D721Med (cell line): ENCODE data around the gene TOM1L2.

Experiments used
- DNase-seq: peaks from one replicate; pipeline ENCODE4 v3.0.0; 2011; ENCODE audit warnings: low spot score; ENCODE audit not compliant: insufficient read length
- FAIRE-seq: peaks from 2 replicates; lab custom pipeline; 2011; peaks lifted over from hg19 to GRCh38; lab: Jason Lieb, UNC
- TF ChIP-seq, protein P1 (sequence below): IDR thresholded peaks from 2 replicates; pipeline ENCODE4 v1.5.1; 2012; ENCODE audit warnings: mild to moderate bottlenecking, control low read depth; ENCODE audit not compliant: insufficient read depth; ENCODE audit errors: missing control alignments

TOM1L2 gene

DNA sequence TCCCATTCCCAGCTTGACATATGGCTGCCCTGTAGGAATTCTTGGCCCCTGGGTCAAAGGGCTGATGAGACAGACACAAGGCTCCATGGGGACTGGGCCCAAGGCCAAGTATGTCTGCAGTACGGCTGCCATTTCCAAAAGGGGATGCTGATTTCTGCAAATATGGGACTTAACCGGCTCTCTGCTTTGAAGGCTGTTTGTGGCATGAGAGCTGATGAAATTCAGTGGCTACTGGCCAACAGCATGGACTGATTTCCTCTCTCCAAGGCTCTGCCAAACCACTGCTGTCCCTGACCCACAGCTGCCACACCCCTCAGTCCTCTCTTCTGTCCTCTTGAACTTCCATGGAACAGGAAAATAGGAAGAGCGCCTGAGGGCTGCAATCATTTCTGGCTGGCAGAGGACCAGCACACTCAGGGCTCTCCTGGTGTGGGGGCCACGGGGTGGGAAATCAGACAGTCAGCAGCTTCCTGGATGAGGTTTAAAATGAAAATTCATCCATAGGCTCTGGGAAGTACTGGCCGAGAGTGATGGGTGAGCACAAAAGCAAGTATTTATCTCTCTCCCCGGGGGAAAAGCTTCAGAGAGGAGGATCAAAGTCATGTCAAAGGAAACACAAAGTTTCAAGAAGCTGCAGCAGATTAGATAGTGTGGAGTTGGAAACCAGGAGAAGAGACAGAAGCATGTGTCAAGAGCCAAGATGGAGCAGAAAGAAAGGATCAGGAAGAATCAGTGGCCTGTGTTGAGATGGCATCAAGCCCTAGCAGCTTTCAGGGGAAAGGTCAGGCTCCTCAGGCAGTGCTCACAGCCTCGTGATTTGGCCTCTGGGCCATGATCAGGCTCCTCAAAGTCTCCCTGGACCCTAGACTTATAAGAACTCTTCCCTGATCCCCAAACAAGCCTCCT, 71.3 kb downstream of the TOM1L2 start:
- DNase-seq (no peak), FAIRE-seq (no peak)
- TF ChIP-seq, protein P1, sequence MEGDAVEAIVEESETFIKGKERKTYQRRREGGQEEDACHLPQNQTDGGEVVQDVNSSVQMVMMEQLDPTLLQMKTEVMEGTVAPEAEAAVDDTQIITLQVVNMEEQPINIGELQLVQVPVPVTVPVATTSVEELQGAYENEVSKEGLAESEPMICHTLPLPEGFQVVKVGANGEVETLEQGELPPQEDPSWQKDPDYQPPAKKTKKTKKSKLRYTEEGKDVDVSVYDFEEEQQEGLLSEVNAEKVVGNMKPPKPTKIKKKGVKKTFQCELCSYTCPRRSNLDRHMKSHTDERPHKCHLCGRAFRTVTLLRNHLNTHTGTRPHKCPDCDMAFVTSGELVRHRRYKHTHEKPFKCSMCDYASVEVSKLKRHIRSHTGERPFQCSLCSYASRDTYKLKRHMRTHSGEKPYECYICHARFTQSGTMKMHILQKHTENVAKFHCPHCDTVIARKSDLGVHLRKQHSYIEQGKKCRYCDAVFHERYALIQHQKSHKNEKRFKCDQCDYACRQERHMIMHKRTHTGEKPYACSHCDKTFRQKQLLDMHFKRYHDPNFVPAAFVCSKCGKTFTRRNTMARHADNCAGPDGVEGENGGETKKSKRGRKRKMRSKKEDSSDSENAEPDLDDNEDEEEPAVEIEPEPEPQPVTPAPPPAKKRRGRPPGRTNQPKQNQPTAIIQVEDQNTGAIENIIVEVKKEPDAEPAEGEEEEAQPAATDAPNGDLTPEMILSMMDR = no peak

DNA sequence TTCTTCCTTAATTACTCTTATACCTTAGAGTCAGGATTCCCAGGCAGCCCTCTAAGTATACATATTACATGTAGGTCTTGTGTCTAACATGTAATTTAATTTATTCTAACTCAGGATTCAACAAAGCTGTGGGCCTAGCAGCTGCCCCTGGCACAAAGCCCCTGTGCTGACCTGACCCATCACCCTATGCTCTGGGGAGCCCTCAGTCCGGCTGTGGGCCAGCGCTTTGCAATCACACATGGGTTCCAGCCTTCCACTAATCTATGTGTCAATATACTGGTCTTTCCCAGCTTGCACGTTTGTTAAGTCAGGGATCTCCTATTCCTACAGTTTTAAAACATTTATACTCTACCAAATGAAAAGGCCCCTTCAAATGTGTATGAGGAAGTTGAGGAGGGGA, 72.7 kb downstream of the TOM1L2 start:
- FAIRE-seq (no peak), DNase-seq (no peak)
- TF ChIP-seq, protein P1 = no peak

GRCh38 chr17:17898673-17899072, 73.5 kb downstream of the TOM1L2 start:
- no peak for DNase-seq
- FAIRE-seq = no peak
- TF ChIP-seq, protein P1 = no peak

- TF ChIP-seq, protein P1 = no peak
- FAIRE-seq = no peak
- no peak for DNase-seq
Observed at GRCh38 chr17:17897442-17897841, 74.8 kb downstream of the TOM1L2 start.

DNA sequence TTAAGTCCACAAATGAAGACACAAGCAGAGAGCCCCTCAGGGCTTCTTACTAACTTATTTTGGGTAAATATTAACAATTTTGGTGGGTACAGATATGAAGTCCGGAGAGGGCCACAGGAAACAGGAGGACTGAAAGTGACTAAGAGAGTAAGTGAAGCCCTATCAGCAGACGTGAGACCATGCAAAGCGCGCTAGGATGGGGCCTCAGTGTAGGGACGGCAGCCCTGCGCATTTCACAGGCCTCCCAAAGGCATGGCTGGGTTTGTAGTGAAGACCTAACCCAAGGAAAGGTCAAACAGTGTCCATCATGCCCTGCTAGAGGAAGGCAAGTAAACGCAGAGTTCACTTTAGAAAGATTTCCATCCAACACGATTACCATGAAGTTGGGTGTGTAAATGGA, 75.5 kb downstream of the TOM1L2 start:
- DNase-seq (no peak), FAIRE-seq (no peak)
- TF ChIP-seq, protein P1 = no peak

DNA sequence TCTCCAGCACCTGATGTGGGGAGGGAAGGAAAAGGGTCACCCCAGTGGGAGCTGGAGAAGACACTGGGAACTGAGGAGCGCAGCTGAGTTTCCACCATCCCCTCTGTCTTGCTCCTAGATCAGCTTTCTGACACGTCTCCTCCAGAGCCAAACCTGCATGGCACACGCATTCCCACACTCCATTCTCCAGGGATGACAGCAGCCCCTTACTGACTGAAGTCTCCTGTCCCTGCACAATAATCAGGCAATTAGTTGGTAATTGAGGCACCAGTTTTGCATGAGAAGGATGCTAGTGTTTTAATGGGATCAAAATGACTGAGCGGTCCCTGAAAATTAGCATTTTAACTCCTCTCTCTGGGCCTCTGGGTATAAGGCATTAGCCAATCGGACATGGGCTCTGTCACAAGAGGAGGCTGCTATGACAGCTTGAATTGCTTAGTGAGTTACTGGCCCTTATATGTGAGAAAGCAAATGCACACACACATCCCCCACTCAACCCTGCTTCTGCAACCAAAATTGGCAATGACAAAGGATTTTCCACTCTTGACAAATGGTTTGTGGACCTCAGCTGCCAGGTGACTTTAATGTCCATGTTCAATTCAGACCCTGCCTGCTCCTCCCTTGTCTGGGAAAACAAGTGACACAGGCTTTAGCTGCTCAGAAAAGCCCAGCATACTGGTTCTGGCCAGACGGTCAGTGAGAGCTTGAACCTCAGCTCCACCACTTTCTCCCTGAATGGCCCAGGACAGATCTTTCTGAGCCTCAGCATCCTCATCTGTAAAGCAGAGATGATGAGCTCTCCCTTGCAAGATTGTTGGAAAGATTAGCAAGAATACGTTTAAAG, 78.2 kb downstream of the TOM1L2 start:
- TF ChIP-seq, protein P1 = no peak

More for the DNA sequence above, 78.2 kb downstream of the TOM1L2 start:
- FAIRE-seq (no peak), DNase-seq (no peak)
